ENCODE data around the gene GDPD5.
"Not testable (repeated sequence)": the region's sequence is repeated elsewhere in the genome, so short reads cannot be mapped to it uniquely, and the experiment has no call there.

GRCh38 chr11:75409971-75410370, 115.8 kb downstream of the GDPD5 start:
- TF ChIP-seq EZH2 (IDR thresholded peaks at IDR 0.05; ENCODE audit: borderline replicate concordance, low read depth, low read length); ZNF24 (IDR thresholded peaks at IDR 0.05); ZBTB5 (IDR thresholded peaks at IDR 0.05); HDAC3 (IDR thresholded peaks at IDR 0.05; ENCODE audit: borderline replicate concordance, partially characterized antibody); POU5F1 (IDR thresholded peaks at IDR 0.05; ENCODE audit: borderline replicate concordance, low read depth, low read length, partially characterized antibody); PTRF (tag; IDR thresholded peaks at IDR 0.05); SOX6 (IDR thresholded peaks at IDR 0.05); ZC3H11A (IDR thresholded peaks at IDR 0.05; ENCODE audit: low read depth, low read length); ZZZ3 (IDR thresholded peaks at IDR 0.05); POLR2AphosphoS5 (IDR thresholded peaks at IDR 0.05; ENCODE audit: control insufficient read depth, insufficient read depth, low read depth, low read length); NFE2L1 (tag; IDR thresholded peaks at IDR 0.05; ENCODE audit: borderline replicate concordance, low read depth); MAX (CRISPR knock-in tag; IDR thresholded peaks at IDR 0.05): not testable (repeated sequence)
- TF ChIP-seq, protein P1, sequence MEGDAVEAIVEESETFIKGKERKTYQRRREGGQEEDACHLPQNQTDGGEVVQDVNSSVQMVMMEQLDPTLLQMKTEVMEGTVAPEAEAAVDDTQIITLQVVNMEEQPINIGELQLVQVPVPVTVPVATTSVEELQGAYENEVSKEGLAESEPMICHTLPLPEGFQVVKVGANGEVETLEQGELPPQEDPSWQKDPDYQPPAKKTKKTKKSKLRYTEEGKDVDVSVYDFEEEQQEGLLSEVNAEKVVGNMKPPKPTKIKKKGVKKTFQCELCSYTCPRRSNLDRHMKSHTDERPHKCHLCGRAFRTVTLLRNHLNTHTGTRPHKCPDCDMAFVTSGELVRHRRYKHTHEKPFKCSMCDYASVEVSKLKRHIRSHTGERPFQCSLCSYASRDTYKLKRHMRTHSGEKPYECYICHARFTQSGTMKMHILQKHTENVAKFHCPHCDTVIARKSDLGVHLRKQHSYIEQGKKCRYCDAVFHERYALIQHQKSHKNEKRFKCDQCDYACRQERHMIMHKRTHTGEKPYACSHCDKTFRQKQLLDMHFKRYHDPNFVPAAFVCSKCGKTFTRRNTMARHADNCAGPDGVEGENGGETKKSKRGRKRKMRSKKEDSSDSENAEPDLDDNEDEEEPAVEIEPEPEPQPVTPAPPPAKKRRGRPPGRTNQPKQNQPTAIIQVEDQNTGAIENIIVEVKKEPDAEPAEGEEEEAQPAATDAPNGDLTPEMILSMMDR (IDR thresholded peaks at IDR 0.05 in 2 of 3, conservative IDR thresholded peaks at IDR 0.05 in 1 of 3; ENCODE audit: insufficient read depth in 2 of 3, low read depth in 1 of 3, low read length in 3 of 3): not testable (repeated sequence)
